Mammary epithelial cell (primary cell): Measurements from ENCODE around the gene BARX2.

Experiments used
- CTCF ChIP-seq, 2 donors: IDR thresholded peaks in 1 of 2; conservative IDR thresholded peaks in 1 of 2; 2 replicates each; pipeline ENCODE4 v1.5.1; 2011 to 2012; ENCODE audit warnings: inconsistent platforms in 2 of 2, low read length in 2 of 2, mild to moderate bottlenecking in 2 of 2, control low read depth in 1 of 2, low read depth in 1 of 2; ENCODE audit not compliant: insufficient read depth in 1 of 2; ENCODE audit errors: extremely low read depth in 1 of 2
- EZH2 ChIP-seq: IDR thresholded peaks from 2 replicates; pipeline ENCODE4 v1.6.1; 2012; ENCODE audit warnings: low read length, inconsistent platforms, borderline replicate concordance

DNA sequence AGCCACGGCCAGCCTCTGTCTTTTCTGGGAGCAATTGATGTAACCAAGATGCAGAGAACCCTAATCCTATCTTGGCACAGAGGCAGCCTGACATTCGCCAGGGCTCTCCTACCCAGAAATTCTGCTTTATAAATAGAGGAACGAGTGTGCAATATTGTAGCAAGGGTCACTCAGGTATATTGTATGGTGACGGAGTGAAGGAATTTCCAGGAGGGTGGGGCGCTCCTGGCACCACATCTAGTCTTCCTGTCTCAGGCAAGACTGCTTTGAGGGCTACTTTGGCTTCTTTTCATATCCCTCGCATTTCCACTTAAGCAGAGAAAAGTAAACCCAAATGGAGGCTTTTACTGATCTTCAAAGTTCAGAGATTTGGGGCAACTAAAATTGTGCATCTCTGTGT lies 114.4 kb downstream of the BARX2 start:
- TF ChIP-seq CTCF (conservative IDR thresholded peaks at IDR 0.05 in 1 of 2, IDR thresholded peaks at IDR 0.05 in 1 of 2; ENCODE audit: extremely low read depth in 1 of 2, insufficient read depth in 1 of 2, low read depth in 1 of 2, low read length in 2 of 2): no peak
- no peak for TF ChIP-seq EZH2
